ENCODE measurements around the gene TTC9C. TPM values are rescaled to one million over a fixed set of nuclear protein-coding genes. Genes with fewer than 3 reads are reported as not detected.

The TTC9C gene
- total and polyA plus RNA-seq, 2 of the 13 experiments (the other 11 are each of a cell fraction or from before 2014, with no cell fraction given): 28.0 to 36.4 TPM

DNA sequence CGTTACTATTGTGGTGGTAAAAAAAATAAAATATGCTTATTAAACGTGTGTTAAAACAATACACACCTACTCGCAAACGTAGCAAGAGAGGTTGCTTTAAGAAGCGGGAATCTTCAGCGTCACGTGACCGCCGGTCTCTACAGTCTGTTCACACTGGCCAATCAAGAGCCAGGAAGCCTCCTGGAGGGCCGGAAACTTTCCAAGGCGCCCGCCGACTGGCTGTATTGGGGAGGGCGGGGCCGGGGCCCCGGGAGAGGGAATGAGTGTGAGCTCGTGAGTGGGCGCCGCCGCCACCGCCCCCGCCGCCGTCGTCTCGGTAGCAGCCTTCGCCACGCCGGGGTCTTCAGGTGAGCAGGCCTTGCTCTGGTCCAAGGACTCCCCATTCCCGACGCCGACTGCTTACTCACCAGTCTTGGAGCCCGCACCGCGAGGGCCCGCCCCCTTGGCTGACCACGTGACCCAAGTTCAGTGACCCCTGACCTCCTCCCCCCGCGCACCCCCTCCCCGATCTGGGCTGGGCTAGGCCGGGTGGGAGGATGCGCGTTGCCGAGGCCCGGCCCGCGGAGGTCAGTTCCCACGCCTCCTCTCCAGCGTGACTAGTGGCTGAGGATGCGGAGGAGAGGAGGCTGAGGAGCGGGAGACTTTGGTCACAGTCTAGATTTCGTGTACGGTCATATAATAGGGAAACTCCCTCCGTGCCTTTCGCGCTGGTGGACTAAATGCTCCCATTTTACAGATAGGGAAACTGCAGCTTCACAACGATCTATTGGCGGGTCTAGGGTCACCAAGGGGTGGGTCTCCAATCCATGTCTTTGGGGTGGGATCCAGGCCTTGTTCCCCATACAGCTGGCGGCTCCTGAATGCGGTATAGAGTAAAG is 43.1 kb downstream of the TTC9C start, which contains the start of gene TAF6L (continued):
- TF ChIP-seq ZNF598 (CRISPR knock-in tag; IDR thresholded peaks at IDR 0.05; ENCODE audit: borderline replicate concordance) (no peak), IRF9 (CRISPR knock-in tag; IDR thresholded peaks at IDR 0.05; ENCODE audit: borderline replicate concordance) (0 out of 2 replicates have a peak, but pooled peaks have one; percentile 66), FOXP4 (CRISPR knock-in tag; IDR thresholded peaks at IDR 0.05) (0 out of 2 replicates have a peak, but pooled peaks have one; percentile 12), ERF (CRISPR knock-in tag; IDR thresholded peaks at IDR 0.05) (no peak; the same call in 1 of the 2 replicates), SP140L (CRISPR knock-in tag; IDR thresholded peaks at IDR 0.05; ENCODE audit: borderline replicate concordance) (no peak), ZNF543 (CRISPR knock-in tag; IDR thresholded peaks at IDR 0.05) (peak; percentile 56; the same call in 1 of the 2 replicates), IRF2 (CRISPR knock-in tag; IDR thresholded peaks at IDR 0.05) (peak; percentile 36; the same call in 1 of the 2 replicates), ZNF547 (CRISPR knock-in tag; IDR thresholded peaks at IDR 0.05) (peak; percentile 47; the same call in 1 of the 2 replicates), NR2C2 (CRISPR knock-in tag; IDR thresholded peaks at IDR 0.05; ENCODE audit: borderline replicate concordance) (peak; percentile 98), GRHL1 (CRISPR knock-in tag; conservative IDR thresholded peaks at IDR 0.05) (no peak), NR3C1 (CRISPR knock-in tag; IDR thresholded peaks at IDR 0.05) (no peak), ARNT (IDR thresholded peaks at IDR 0.05) (no peak), ZKSCAN8 (CRISPR knock-in tag; IDR thresholded peaks at IDR 0.05; ENCODE audit: borderline replicate concordance) (no peak), ZNF629 (CRISPR knock-in tag; conservative IDR thresholded peaks at IDR 0.05) (peak; percentile 99), ZNF850 (CRISPR knock-in tag; conservative IDR thresholded peaks at IDR 0.05) (no peak)
- TF ChIP-seq, protein P1, sequence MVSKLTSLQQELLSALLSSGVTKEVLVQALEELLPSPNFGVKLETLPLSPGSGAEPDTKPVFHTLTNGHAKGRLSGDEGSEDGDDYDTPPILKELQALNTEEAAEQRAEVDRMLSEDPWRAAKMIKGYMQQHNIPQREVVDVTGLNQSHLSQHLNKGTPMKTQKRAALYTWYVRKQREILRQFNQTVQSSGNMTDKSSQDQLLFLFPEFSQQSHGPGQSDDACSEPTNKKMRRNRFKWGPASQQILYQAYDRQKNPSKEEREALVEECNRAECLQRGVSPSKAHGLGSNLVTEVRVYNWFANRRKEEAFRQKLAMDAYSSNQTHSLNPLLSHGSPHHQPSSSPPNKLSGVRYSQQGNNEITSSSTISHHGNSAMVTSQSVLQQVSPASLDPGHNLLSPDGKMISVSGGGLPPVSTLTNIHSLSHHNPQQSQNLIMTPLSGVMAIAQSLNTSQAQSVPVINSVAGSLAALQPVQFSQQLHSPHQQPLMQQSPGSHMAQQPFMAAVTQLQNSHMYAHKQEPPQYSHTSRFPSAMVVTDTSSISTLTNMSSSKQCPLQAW (CRISPR knock-in tag; IDR thresholded peaks at IDR 0.05): no peak
